Nephron progenitor cell (in vitro differentiated cells): ENCODE data around the gene EPHA4.

Experiments used
- DNase-seq: peaks from one replicate; pipeline ENCODE4 v3.0.0; 2021
- H3K27ac Mint-ChIP-seq: 2 replicates; pipeline ENCODE4 v1.8.0; 2021; ENCODE audit warnings: mild to moderate bottlenecking, moderate library complexity, mixed read lengths
- H3K27me3 Mint-ChIP-seq: 2 replicates; pipeline ENCODE4 v1.8.0; 2021; ENCODE audit warnings: mild to moderate bottlenecking, low read depth, mixed read lengths; ENCODE audit not compliant: poor library complexity
- H3K36me3 Mint-ChIP-seq: 2 replicates; pipeline ENCODE4 v1.8.0; 2021; ENCODE audit warnings: low read depth, mixed read lengths
- H3K4me1 Mint-ChIP-seq: 2 replicates; pipeline ENCODE4 v1.8.0; 2021; ENCODE audit warnings: mixed read lengths
- H3K4me3 Mint-ChIP-seq: 2 replicates; pipeline ENCODE4 v1.8.0; 2021; ENCODE audit warnings: mild to moderate bottlenecking, moderate library complexity, mixed read lengths
- H3K9me3 Mint-ChIP-seq: 2 replicates; pipeline ENCODE4 v1.8.0; 2021; ENCODE audit warnings: mild to moderate bottlenecking, moderate library complexity, mixed read lengths
- CTCF ChIP-seq: fragments of 200-600 bp; sonication (generic); IDR thresholded peaks from 2 replicates; pipeline ENCODE4 v1.5.0; 2021; ENCODE audit warnings: antibody characterized with exemption

The EPHA4 gene

GRCh38 chr2:221506469-221506868 lies 65.6 kb downstream of the EPHA4 start:
- H3K36me3 Mint-ChIP-seq = peaks cover 30% of the 10 kb centered on the region
- no peak for TF ChIP-seq CTCF
- H3K27me3 Mint-ChIP-seq = no peaks in the 10 kb centered on the region
- no peak overlapping the region for H3K4me3 Mint-ChIP-seq
- H3K27ac Mint-ChIP-seq = no peak overlapping the region
- no peaks in the 10 kb centered on the region for H3K9me3 Mint-ChIP-seq
- DNase-seq = no peak
- peaks cover 34% of the 10 kb centered on the region for H3K4me1 Mint-ChIP-seq

GRCh38 chr2:221505605-221506004 lies 66.5 kb downstream of the EPHA4 start:
- DNase-seq = no peak
- Mint-ChIP-seq H3K36me3 (peaks cover 29% of the 10 kb centered on the region), H3K27ac (no peak overlapping the region), H3K4me3 (no peak overlapping the region), H3K9me3 (no peaks in the 10 kb centered on the region), H3K4me1 (peaks cover 39% of the 10 kb centered on the region), H3K27me3 (no peaks in the 10 kb centered on the region)
- TF ChIP-seq CTCF = no peak

- TF ChIP-seq CTCF = no peak
- Mint-ChIP-seq H3K9me3 (no peaks in the 10 kb centered on the region), H3K36me3 (peaks cover 30% of the 10 kb centered on the region), H3K27me3 (no peaks in the 10 kb centered on the region), H3K27ac (no peak overlapping the region), H3K4me3 (no peak overlapping the region), H3K4me1 (peaks cover 46% of the 10 kb centered on the region)
- no peak for DNase-seq
Measured at GRCh38 chr2:221504905-221505304, 67.2 kb downstream of the EPHA4 start.

- Mint-ChIP-seq H3K27me3 (no peaks in the 10 kb centered on the region), H3K9me3 (no peaks in the 10 kb centered on the region), H3K4me3 (no peak overlapping the region), H3K27ac (no peak overlapping the region), H3K4me1 (peaks cover 47% of the 10 kb centered on the region), H3K36me3 (peaks cover 28% of the 10 kb centered on the region)
- no peak for DNase-seq
- TF ChIP-seq CTCF = no peak
Measured at GRCh38 chr2:221503965-221504364, 68.1 kb downstream of the EPHA4 start.

- peak overlapping the region; percentile 47 for H3K27ac Mint-ChIP-seq
- no peak for TF ChIP-seq CTCF
- no peaks in the 10 kb centered on the region for H3K27me3 Mint-ChIP-seq
- peaks cover 32% of the 10 kb centered on the region for H3K36me3 Mint-ChIP-seq
- peak; percentile 7 for DNase-seq
- H3K9me3 Mint-ChIP-seq = no peaks in the 10 kb centered on the region
- H3K4me3 Mint-ChIP-seq = peak overlapping the region; percentile 48
- peaks cover 53% of the 10 kb centered on the region for H3K4me1 Mint-ChIP-seq
Measured at GRCh38 chr2:221502270-221503010, 69.7 kb downstream of the EPHA4 start.

- peaks cover 53% of the 10 kb centered on the region for H3K4me1 Mint-ChIP-seq
- TF ChIP-seq CTCF = no peak
- peaks cover 33% of the 10 kb centered on the region for H3K36me3 Mint-ChIP-seq
- H3K9me3 Mint-ChIP-seq = no peaks in the 10 kb centered on the region
- DNase-seq = no peak
- H3K4me3 Mint-ChIP-seq = peak overlapping the region; percentile 48
- no peaks in the 10 kb centered on the region for H3K27me3 Mint-ChIP-seq
- peak overlapping the region; percentile 47 for H3K27ac Mint-ChIP-seq
Measured at GRCh38 chr2:221501883-221502269, 70.2 kb downstream of the EPHA4 start.
